ENCODE results near the gene COX4I1.

Gene COX4I1

GRCh38 chr16:85759136-85759535, 40.4 kb upstream of the COX4I1 start:
- no peak for DNase-seq (ENCODE audit: low spot score)
- TF ChIP-seq CTCF (IDR thresholded peaks at IDR 0.05; ENCODE audit: borderline replicate concordance, control extremely low read depth, extremely low read depth, insufficient read depth, missing control alignments) = no peak
- in situ Hi-C loops (cut with MboI; ENCODE audit: low sequenced_read_pairs, unreplicated experiment) = no loop called here

DNA sequence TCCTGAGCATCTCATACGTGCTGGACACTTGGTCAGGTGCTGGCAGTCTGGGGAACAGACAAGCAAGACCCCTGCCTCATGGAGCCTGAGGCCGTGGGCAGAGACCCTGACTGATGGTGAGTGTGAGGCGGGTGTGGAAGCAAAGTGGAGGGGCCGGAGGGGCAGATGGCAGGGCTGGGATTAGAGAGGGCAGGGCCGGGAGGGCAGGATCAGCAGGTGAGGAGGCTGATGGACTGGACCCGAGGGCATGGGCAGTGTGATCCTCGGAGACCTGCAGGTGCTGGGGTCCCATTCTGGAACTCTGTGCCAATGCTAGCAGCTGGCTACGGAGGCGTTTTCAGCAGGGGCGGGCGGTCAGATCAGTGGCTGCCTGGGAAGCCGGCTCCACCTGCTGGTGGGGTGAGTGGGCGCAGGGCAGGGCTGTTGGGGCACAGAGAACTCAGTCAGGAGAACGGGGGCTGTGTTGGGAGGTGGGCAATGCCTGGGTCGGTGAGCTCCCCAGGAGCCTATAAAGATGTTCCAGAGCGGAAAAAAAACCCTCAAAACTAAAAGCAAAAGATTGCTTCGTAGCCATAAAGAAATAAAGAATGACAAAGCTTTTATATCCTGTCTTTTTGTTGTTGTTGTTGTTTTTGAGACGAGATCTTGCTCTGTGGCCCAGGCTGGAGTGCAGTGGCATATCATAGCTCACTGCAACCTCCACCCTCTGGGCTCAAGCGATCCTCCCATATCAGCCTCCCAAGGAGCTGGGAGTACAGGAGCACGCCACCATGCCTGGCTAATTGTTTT, 39.7 kb upstream of the COX4I1 start:
- peak; percentile 82 for DNase-seq (ENCODE audit: low spot score)
- in situ Hi-C loops (cut with MboI; ENCODE audit: low sequenced_read_pairs, unreplicated experiment) = no loop called here
- peak; percentile 92 for TF ChIP-seq CTCF (IDR thresholded peaks at IDR 0.05; ENCODE audit: borderline replicate concordance, control extremely low read depth, extremely low read depth, insufficient read depth, missing control alignments)

DNA sequence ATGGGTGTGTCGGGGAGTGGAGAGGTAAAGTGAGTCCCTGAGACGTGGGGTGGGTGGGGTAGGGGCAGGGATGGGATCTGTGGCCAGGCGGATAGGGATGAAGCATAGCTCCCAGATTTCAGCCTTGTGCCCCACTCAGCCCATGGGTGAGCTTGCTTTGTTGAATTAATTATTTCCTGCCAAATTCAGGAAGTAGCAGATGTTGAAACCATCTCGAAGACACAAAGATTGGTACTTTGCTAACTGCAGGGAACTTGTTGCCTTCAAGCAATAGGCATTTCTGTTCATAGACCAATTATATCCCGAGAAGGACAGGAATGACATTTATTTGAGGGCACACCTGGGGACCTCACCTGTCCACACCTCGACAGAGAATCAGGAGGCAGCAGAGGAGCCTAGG, 37.6 kb upstream of the COX4I1 start:
- DNase-seq (ENCODE audit: low spot score) = no peak
- in situ Hi-C loops (cut with MboI; ENCODE audit: low sequenced_read_pairs, unreplicated experiment) = no loop called here
- no peak for TF ChIP-seq CTCF (IDR thresholded peaks at IDR 0.05; ENCODE audit: borderline replicate concordance, control extremely low read depth, extremely low read depth, insufficient read depth, missing control alignments)

GRCh38 chr16:85762970-85763369, 36.5 kb upstream of the COX4I1 start:
- DNase-seq (ENCODE audit: low spot score) = no peak
- TF ChIP-seq CTCF (IDR thresholded peaks at IDR 0.05; ENCODE audit: borderline replicate concordance, control extremely low read depth, extremely low read depth, insufficient read depth, missing control alignments) = no peak
- in situ Hi-C loops (cut with MboI; ENCODE audit: low sequenced_read_pairs, unreplicated experiment) = no loop called here

DNA sequence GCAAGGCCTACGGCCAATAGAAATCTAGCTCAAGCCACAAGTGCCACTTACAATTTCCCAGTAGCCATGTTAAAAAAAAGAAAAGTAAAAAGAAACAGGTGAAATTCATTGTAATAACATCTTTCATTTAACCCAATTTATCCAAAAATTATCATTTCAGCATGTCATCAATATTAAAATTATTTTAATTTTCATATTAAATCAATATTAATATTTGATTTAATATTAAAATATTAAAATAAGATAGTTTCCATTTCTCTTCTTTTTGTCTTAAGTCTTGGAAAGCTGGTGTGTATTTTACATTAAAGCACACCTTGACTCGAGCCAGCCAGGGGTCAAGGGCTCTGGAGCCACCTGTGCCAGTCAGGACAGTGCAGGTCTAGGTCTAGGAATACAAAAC, 35.9 kb upstream of the COX4I1 start:
- DNase-seq (ENCODE audit: low spot score) = no peak
- TF ChIP-seq CTCF (IDR thresholded peaks at IDR 0.05; ENCODE audit: borderline replicate concordance, control extremely low read depth, extremely low read depth, insufficient read depth, missing control alignments) = no peak
- in situ Hi-C loops (cut with MboI; ENCODE audit: low sequenced_read_pairs, unreplicated experiment) = no loop called here

DNA sequence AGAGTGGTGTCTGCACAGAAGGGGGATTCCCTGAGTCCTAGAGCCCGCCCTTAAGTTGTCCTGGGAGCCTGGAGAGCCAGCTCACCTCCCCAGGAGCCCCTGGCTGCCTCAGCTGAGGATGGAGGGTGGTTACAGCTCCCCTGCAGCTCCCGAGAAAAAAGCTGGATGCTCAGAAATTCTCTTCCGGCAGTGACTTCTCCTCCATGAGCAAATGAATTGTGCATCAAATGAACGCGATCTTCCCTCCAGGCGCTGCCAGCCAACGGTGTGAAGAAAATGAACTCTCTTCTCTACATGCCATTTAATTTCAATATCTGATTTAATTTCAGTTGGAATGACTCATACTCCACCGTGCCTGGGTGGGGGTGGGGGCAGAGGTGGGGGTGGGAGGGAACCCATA, 34.3 kb upstream of the COX4I1 start:
- TF ChIP-seq CTCF (IDR thresholded peaks at IDR 0.05; ENCODE audit: borderline replicate concordance, control extremely low read depth, extremely low read depth, insufficient read depth, missing control alignments) = no peak
- DNase-seq (ENCODE audit: low spot score) = no peak
- in situ Hi-C loops (cut with MboI; ENCODE audit: low sequenced_read_pairs, unreplicated experiment) = no loop called here

Measured in GM13976 (cell line).